AG04450 (cell line): ENCODE measurements around the gene OR12D2. TPM values are rescaled to one million over a fixed set of nuclear protein-coding genes. Genes with fewer than 3 reads are reported as not detected.
"Not testable (repeated sequence)": the region's sequence is repeated elsewhere in the genome, so short reads cannot be mapped to it uniquely, and the experiment has no call there.

Experiments
- CTCF ChIA-PET: fragments of 300-600, 350-600 bp; formaldehyde crosslinking; extraction: SDS; loops from one replicate; lab custom pipeline; 2022; ENCODE audit warnings: antibody characterized with exemption, inconsistent platforms; lab: Charles Lee
- POLR2A ChIA-PET: fragments of 350-600 bp; formaldehyde crosslinking; extraction: SDS; loops from one replicate; lab custom pipeline; 2021; ENCODE audit warnings: antibody characterized with exemption, inconsistent platforms; lab: Yijun Ruan, JAX
- DNase-seq: peaks from one replicate; pipeline ENCODE4 v3.0.0-alpha.2; 2011; ENCODE audit warnings: low read depth, low spot score
- H3K27ac ChIP-seq: one replicate; pipeline ENCODE4 v1.5.1; 2012; ENCODE audit warnings: low read depth, low read length, control low read depth
- H3K27me3 ChIP-seq: one replicate; pipeline ENCODE4 v1.6.0; 2012; ENCODE audit warnings: low read length; ENCODE audit not compliant: control insufficient read depth, insufficient read depth
- H3K4me3 ChIP-seq: 2 replicates; pipeline ENCODE4 v1.5.1; 2011; ENCODE audit warnings: mild to moderate bottlenecking, low read depth, low read length, control low read depth
- H3K9me3 ChIP-seq: 2 replicates; pipeline ENCODE4 v1.5.1; 2012; ENCODE audit warnings: low read length; ENCODE audit not compliant: control insufficient read depth, insufficient read depth
- CTCF ChIP-seq: IDR thresholded peaks from 2 replicates; pipeline ENCODE4 v1.5.1; 2011; ENCODE audit warnings: low read depth, low read length, control low read depth, inconsistent platforms
- polyA plus RNA-seq: library from polyadenylated mRNA; depleted of rRNA; stranded (reverse); fragments of >200 nt; gene quantifications from 2 replicates; pipeline ENCODE4 v1.2.3, GENCODE V29; 2011; rRNA removed

The OR12D2 gene
- polyA plus RNA-seq, 1 experiment = not detected

GRCh38 chr6:29426654-29427053 lies 31.2 kb downstream of the OR12D2 start:
- ChIA-PET CTCF (no interaction called here), POLR2A (no interaction called here)
- Histone ChIP-seq H3K27ac (no peak overlapping the region), H3K27me3 (no peaks in the 10 kb centered on the region), H3K4me3 (no peak overlapping the region), H3K9me3 (peaks cover 5% of the 10 kb centered on the region; the same call in 1 of the 2 replicates)
- no peak for DNase-seq
- TF ChIP-seq CTCF = no peak

GRCh38 chr6:29436730-29437129 lies 41.3 kb downstream of the OR12D2 start:
- POLR2A ChIA-PET, H3K27me3 ChIP-seq, DNase-seq, H3K27ac ChIP-seq, H3K9me3 ChIP-seq, CTCF ChIA-PET, H3K4me3 ChIP-seq: not testable (repeated sequence)

- no peak within 1 kb of the TSS for H3K4me3 ChIP-seq
- no peak within 1 kb of the TSS for H3K27ac ChIP-seq
- H3K9me3 ChIP-seq = peaks cover 8% of the 10 kb centered on the region
- ChIA-PET POLR2A (no interaction called here), CTCF (no interaction called here)
- TF ChIP-seq CTCF = no peak
- DNase-seq = no peak
- no peaks in the 10 kb centered on the region for H3K27me3 ChIP-seq
Measured at GRCh38 chr6:29439006-29439405, 43.6 kb downstream of the OR12D2 start, which contains the start of gene OR10C1. Gene OR10C1 (plus strand): TSS chr6:29439306. CDS start chr6:29440016, 710 bp downstream.

- ChIA-PET POLR2A (no interaction called here), CTCF (no interaction called here)
- Histone ChIP-seq H3K27me3 (no peaks in the 10 kb centered on the region), H3K9me3 (peaks cover 12% of the 10 kb centered on the region), H3K4me3 (no peak overlapping the region), H3K27ac (no peak overlapping the region)
- no peak for TF ChIP-seq CTCF
- no peak for DNase-seq
Measured at GRCh38 chr6:29442719-29443118, 47.3 kb downstream of the OR12D2 start.

- H3K27ac ChIP-seq, POLR2A ChIA-PET, CTCF ChIA-PET: not testable (repeated sequence)
Measured at GRCh38 chr6:29444031-29444430, 48.6 kb downstream of the OR12D2 start.

More at GRCh38 chr6:29444031-29444430, 48.6 kb downstream of the OR12D2 start:
- DNase-seq, H3K4me3 ChIP-seq, H3K27me3 ChIP-seq: not testable (repeated sequence)
- peaks cover 16% of the 10 kb centered on the region for H3K9me3 ChIP-seq

Other genes with a start within 250 kb of the OR12D2 start
- gene OR2J2, start 224.7 kb upstream of the OR12D2 start, polyA plus RNA-seq = not detected in 2 replicates
- gene OR14J1, start 93.9 kb upstream of the OR12D2 start, polyA plus RNA-seq = not detected in 2 replicates
- gene OR5V1, start 26.8 kb upstream of the OR12D2 start, polyA plus RNA-seq = not detected in 2 replicates
- not detected in 2 replicates for gene OR12D3, start 20.3 kb upstream of the OR12D2 start, polyA plus RNA-seq
- gene OR12D1, start 19.3 kb downstream of the OR12D2 start, polyA plus RNA-seq = not detected in 2 replicates
- gene OR10C1, start 43.7 kb downstream of the OR12D2 start, polyA plus RNA-seq = not detected in 2 replicates
- not detected in 2 replicates for gene OR11A1, start 61.4 kb downstream of the OR12D2 start, polyA plus RNA-seq
- not detected in 2 replicates for gene OR2H1, start 61.5 kb downstream of the OR12D2 start, polyA plus RNA-seq
- gene MAS1L, start 92.3 kb downstream of the OR12D2 start, polyA plus RNA-seq = not detected in 2 replicates
- not detected in 2 replicates for gene UBD, start 164.1 kb downstream of the OR12D2 start, polyA plus RNA-seq
- not detected in 2 replicates for gene OR2H2, start 189.5 kb downstream of the OR12D2 start, polyA plus RNA-seq
- 14.6 and 16.5 TPM in 2 replicates for gene GABBR1, start 237.6 kb downstream of the OR12D2 start, polyA plus RNA-seq